Panc1 (cell line): ENCODE measurements around the gene PTCD2. TPM values are rescaled to one million over a fixed set of nuclear protein-coding genes. Genes with fewer than 3 reads are reported as not detected.

Experiments
- ATAC-seq: fragments of 200-7000 bp; cut with Tn5 transposase; 2 replicates; pipeline ENCODE4 v1.9.1; 2020; ENCODE audit warnings: mild to moderate bottlenecking, moderate library complexity
- BruUV-seq: library from RNA; stranded (reverse); fragments of 400-500 nt; replicated peaks from 2 replicates; lab custom pipeline; 2021; lab: Mats Ljungman, UMichigan
- CTCF ChIA-PET: fragments of 300-600 bp; sonication (Branson Sonifier 250); formaldehyde crosslinking; loops from one replicate; lab custom pipeline; 2022; ENCODE audit warnings: antibody characterized with exemption; lab: Charles Lee
- POLR2A ChIA-PET: fragments of 300-600 bp; sonication (Branson Sonifier 250); formaldehyde crosslinking; loops from one replicate; lab custom pipeline; 2022; ENCODE audit warnings: antibody characterized with exemption; lab: Charles Lee
- DNase-seq: peaks from one replicate; pipeline ENCODE4 v3.0.0-alpha.2; 2010; ENCODE audit warnings: low read depth, low spot score
- H3K27ac ChIP-seq: 2 replicates; pipeline ENCODE4 v1.5.1; 2011; ENCODE audit warnings: mild to moderate bottlenecking, low read length, inconsistent platforms
- H3K27me3 ChIP-seq: fragments of 200-500 bp; sonication (Bioruptor generic); 2 replicates; pipeline ENCODE4 v1.6.0; 2014; ENCODE audit warnings: low read length, inconsistent platforms; ENCODE audit not compliant: control insufficient read depth, insufficient read depth
- H3K36me3 ChIP-seq: fragments of 200-500 bp; sonication (Bioruptor generic); 2 replicates; pipeline ENCODE4 v1.5.1; 2014; ENCODE audit warnings: inconsistent platforms, mild to moderate bottlenecking, low read length, moderate library complexity; ENCODE audit not compliant: control insufficient read depth, insufficient read depth
- H3K4me1 ChIP-seq: 2 replicates; pipeline ENCODE4 v1.5.1; 2011; ENCODE audit warnings: inconsistent platforms, mild to moderate bottlenecking, low read length, moderate library complexity; ENCODE audit not compliant: control insufficient read depth, insufficient read depth
- H3K4me3 ChIP-seq, 2 experiments: 2 replicates each; pipeline ENCODE4 v1.5.1; 2011 to 2012; ENCODE audit warnings: low read depth in 2 of 2, low read length in 2 of 2, mild to moderate bottlenecking in 2 of 2, inconsistent platforms in 1 of 2, moderate library complexity in 1 of 2
- H3K9me3 ChIP-seq: fragments of 200-500 bp; sonication (Bioruptor generic); 2 replicates; pipeline ENCODE4 v1.5.1; 2014; ENCODE audit warnings: low read depth, mild to moderate bottlenecking, inconsistent platforms, low read length, moderate library complexity; ENCODE audit not compliant: control insufficient read depth, insufficient read depth
- POLR2AphosphoS5 ChIP-seq: IDR thresholded peaks from 2 replicates; pipeline ENCODE4 v1.6.1; 2012; ENCODE audit warnings: mild to moderate bottlenecking, low read depth, low read length, moderate library complexity
- SIN3A ChIP-seq: IDR thresholded peaks from 2 replicates; pipeline ENCODE4 v1.6.1; 2012; ENCODE audit warnings: low read depth, mild to moderate bottlenecking, low read length, moderate library complexity, borderline replicate concordance; ENCODE audit not compliant: insufficient read depth
- TCF7L2 ChIP-seq: IDR thresholded peaks from 2 replicates; pipeline ENCODE4 v1.6.1; 2011; ENCODE audit warnings: mild to moderate bottlenecking, low read depth, low read length, inconsistent platforms
- in situ Hi-C: cut with HindIII; loops from 2 replicates; pipeline ENCODE4 v1.10.0; 2016; ENCODE audit warnings: low sequenced_read_pairs, low pct_unique_long_range_greater_than_20kb
- intact Hi-C: fragments of 100-400 bp; cut with micrococcal nuclease; formaldehyde crosslinking; loops from one replicate; pipeline ENCODE4 v1.10.0; 2022; ENCODE audit not compliant: unreplicated experiment
- total RNA-seq: library from RNA; stranded (reverse); gene quantifications from one replicate; pipeline ENCODE4 v1.2.1, GENCODE V29; 2021; ENCODE audit not compliant: unreplicated experiment
- TF ChIP-seq, protein P1 (sequence below), 2 experiments: IDR thresholded peaks; 2 replicates each; pipeline ENCODE4 v1.6.1; 2011 to 2012; ENCODE audit warnings: low read depth in 2 of 2, control low read depth in 1 of 2, low read length in 1 of 2, mild to moderate bottlenecking in 1 of 2, moderate library complexity in 1 of 2; ENCODE audit not compliant: insufficient read depth in 1 of 2
- TF ChIP-seq, protein P2 (sequence below): fragments of 450-650 bp; IDR thresholded peaks from 2 replicates; pipeline ENCODE4 v1.5.1; 2017; ENCODE audit warnings: mild to moderate bottlenecking

Gene PTCD2
- total RNA-seq, 1 experiment from 2014 or later, result 13.0 TPM

DNA sequence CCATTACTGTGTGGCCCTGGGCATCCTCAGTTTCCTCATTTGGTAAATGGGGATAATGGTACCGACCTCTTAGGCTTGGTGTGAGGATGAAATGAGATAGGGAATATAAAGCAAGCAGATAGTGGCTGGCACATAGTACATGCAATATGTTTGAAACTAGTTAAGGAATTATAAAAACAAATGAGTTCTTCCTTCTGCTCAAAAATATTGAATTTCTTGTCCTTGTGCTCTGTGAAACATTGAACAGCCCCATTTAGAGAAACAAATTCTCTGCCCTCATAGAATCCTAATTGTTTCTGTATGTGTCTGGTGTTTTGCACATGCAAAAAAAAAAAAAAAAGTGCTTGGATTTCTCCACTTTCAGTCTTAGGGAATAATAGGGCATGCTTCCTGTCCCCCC lies 39.7 kb downstream of the PTCD2 start:
- Histone ChIP-seq H3K27me3 (no peaks in the 10 kb centered on the region), H3K27ac (no peak overlapping the region), H3K4me3 (no peak overlapping the region), H3K9me3 (no peaks in the 10 kb centered on the region), H3K36me3 (no peaks in the 10 kb centered on the region; the same call in 1 of the 2 replicates), H3K4me1 (0 out of 2 replicates have a peak, but pooled peaks cover 2% of the 10 kb centered on the region)
- ChIA-PET POLR2A (no interaction called here), CTCF (no interaction called here)
- BruUV-seq, result no TSS peak
- no peak for ATAC-seq
- in situ Hi-C loops, result no loop called here
- DNase-seq, result no peak
- intact Hi-C loops, result no loop called here
- TF ChIP-seq SIN3A (no peak), TCF7L2 (no peak), POLR2AphosphoS5 (no peak)
- TF ChIP-seq, protein P1, sequence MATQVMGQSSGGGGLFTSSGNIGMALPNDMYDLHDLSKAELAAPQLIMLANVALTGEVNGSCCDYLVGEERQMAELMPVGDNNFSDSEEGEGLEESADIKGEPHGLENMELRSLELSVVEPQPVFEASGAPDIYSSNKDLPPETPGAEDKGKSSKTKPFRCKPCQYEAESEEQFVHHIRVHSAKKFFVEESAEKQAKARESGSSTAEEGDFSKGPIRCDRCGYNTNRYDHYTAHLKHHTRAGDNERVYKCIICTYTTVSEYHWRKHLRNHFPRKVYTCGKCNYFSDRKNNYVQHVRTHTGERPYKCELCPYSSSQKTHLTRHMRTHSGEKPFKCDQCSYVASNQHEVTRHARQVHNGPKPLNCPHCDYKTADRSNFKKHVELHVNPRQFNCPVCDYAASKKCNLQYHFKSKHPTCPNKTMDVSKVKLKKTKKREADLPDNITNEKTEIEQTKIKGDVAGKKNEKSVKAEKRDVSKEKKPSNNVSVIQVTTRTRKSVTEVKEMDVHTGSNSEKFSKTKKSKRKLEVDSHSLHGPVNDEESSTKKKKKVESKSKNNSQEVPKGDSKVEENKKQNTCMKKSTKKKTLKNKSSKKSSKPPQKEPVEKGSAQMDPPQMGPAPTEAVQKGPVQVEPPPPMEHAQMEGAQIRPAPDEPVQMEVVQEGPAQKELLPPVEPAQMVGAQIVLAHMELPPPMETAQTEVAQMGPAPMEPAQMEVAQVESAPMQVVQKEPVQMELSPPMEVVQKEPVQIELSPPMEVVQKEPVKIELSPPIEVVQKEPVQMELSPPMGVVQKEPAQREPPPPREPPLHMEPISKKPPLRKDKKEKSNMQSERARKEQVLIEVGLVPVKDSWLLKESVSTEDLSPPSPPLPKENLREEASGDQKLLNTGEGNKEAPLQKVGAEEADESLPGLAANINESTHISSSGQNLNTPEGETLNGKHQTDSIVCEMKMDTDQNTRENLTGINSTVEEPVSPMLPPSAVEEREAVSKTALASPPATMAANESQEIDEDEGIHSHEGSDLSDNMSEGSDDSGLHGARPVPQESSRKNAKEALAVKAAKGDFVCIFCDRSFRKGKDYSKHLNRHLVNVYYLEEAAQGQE (IDR thresholded peaks at IDR 0.05; ENCODE audit: insufficient read depth in 1 of 2, low read depth in 2 of 2, low read length in 1 of 2), result no peak
- TF ChIP-seq, protein P2, sequence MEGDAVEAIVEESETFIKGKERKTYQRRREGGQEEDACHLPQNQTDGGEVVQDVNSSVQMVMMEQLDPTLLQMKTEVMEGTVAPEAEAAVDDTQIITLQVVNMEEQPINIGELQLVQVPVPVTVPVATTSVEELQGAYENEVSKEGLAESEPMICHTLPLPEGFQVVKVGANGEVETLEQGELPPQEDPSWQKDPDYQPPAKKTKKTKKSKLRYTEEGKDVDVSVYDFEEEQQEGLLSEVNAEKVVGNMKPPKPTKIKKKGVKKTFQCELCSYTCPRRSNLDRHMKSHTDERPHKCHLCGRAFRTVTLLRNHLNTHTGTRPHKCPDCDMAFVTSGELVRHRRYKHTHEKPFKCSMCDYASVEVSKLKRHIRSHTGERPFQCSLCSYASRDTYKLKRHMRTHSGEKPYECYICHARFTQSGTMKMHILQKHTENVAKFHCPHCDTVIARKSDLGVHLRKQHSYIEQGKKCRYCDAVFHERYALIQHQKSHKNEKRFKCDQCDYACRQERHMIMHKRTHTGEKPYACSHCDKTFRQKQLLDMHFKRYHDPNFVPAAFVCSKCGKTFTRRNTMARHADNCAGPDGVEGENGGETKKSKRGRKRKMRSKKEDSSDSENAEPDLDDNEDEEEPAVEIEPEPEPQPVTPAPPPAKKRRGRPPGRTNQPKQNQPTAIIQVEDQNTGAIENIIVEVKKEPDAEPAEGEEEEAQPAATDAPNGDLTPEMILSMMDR, result no peak

DNA sequence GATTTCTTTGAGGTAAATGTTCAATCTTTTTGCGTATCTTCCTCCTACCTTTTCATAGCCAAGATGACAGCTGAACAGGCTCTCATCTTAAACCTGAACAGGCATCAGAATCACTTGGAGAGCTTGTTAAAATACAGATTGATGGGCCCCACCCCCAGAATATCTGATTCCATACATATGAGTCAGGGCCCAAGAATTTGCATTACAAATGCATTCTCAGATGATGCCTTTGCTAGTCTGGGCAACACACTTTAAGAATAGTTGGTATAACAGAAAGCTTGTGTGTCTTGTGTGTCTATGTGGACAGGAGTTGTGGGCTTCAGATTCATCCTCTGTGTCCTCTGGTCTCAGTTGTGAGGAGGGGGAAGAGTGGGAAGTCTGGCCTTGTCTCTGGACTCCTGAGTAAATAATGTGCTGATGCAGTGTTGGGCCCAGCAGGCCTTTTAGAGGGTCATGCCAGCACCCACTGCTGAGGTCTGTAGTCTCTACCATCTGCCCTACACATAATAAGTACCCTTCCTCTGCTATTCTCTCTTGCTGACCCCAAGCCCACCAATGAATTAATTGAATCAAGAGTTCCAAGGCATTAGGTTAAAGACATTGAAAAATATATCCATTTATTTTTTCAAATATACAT lies 43.1 kb downstream of the PTCD2 start:
- H3K36me3 ChIP-seq, result no peaks in the 10 kb centered on the region; the same call in 1 of the 2 replicates
- ChIA-PET POLR2A (no interaction called here), CTCF (interaction anchor here (0.6 kb wide), 1 partner anchor 575 kb away, joined by 3 read pairs; no protein-coding TSS in a partner anchor)
- no peak for DNase-seq
- H3K4me1 ChIP-seq, result 0 out of 2 replicates have a peak, but pooled peaks cover 2% of the 10 kb centered on the region
- in situ Hi-C loops, result no loop called here
- no peak overlapping the region for H3K27ac ChIP-seq
- no peaks in the 10 kb centered on the region for H3K27me3 ChIP-seq
- ATAC-seq, result peak; percentile 60; the same call in 1 of the 2 replicates
- intact Hi-C loops, result no loop called here
- H3K4me3 ChIP-seq, result no peak overlapping the region
- H3K9me3 ChIP-seq, result no peaks in the 10 kb centered on the region
- BruUV-seq, result no TSS peak
- TF ChIP-seq POLR2AphosphoS5 (no peak), TCF7L2 (no peak), SIN3A (no peak)
- TF ChIP-seq, protein P1 (IDR thresholded peaks at IDR 0.05; ENCODE audit: insufficient read depth in 1 of 2, low read depth in 2 of 2, low read length in 1 of 2), result no peak
- TF ChIP-seq, protein P2, result no peak
